Stimulated activated CD4-positive, alpha-beta T cell treated with anti-CD3 and anti-CD28 coated beads, TNF-alpha, amount 100 ng/mL, for 24 hours (primary cell): ENCODE measurements around the gene MYLK.
A peak's percentile ranks its signal among the peaks of the same experiment; 100 is the strongest.

ENCODE experiments used
- DNase-seq, 3 experiments: peaks; one replicate each; pipeline ENCODE4 v3.0.0-alpha.2; 2020; ENCODE audit warnings: low read depth in 3 of 3

Gene MYLK

GRCh38 chr3:123678108-123678511 lies 206.0 kb downstream of the MYLK start:
- no peak for DNase-seq

GRCh38 chr3:123672429-123673146 lies 211.5 kb downstream of the MYLK start:
- no peak for DNase-seq

- DNase-seq = no peak
These were observed 213.4 kb downstream of the MYLK start for GRCh38 chr3:123670743-123671142.

GRCh38 chr3:123668906-123669305 lies 215.2 kb downstream of the MYLK start:
- no peak for DNase-seq

- no peak for DNase-seq
These were observed 216.3 kb downstream of the MYLK start for GRCh38 chr3:123667784-123668183.

- DNase-seq = no peak
These were observed 219.4 kb downstream of the MYLK start for GRCh38 chr3:123664753-123665152.

- DNase-seq = no peak
These were observed 220.2 kb downstream of the MYLK start for GRCh38 chr3:123663977-123664376.

GRCh38 chr3:123661973-123662372 lies 222.2 kb downstream of the MYLK start:
- no peak for DNase-seq

- no peak for DNase-seq
These were observed 223.2 kb downstream of the MYLK start for GRCh38 chr3:123660900-123661299.

- no peak for DNase-seq
These were observed 223.9 kb downstream of the MYLK start for GRCh38 chr3:123660141-123660675.

- no peak for DNase-seq
These were observed 225.3 kb downstream of the MYLK start for GRCh38 chr3:123658852-123659206.

GRCh38 chr3:123658118-123658851 lies 225.8 kb downstream of the MYLK start:
- DNase-seq = no peak

- no peak for DNase-seq
These were observed 226.6 kb downstream of the MYLK start for GRCh38 chr3:123657568-123657967.

GRCh38 chr3:123657111-123657510 lies 227.0 kb downstream of the MYLK start:
- no peak for DNase-seq

- DNase-seq = no peak
These were observed 227.4 kb downstream of the MYLK start for GRCh38 chr3:123656691-123657090.

GRCh38 chr3:123656274-123656673 lies 227.9 kb downstream of the MYLK start:
- DNase-seq = no peak

GRCh38 chr3:123655400-123655799 lies 228.7 kb downstream of the MYLK start:
- DNase-seq = no peak

- no peak for DNase-seq
These were observed 230.9 kb downstream of the MYLK start for GRCh38 chr3:123653221-123653682.

GRCh38 chr3:123652342-123652984 lies 231.7 kb downstream of the MYLK start:
- DNase-seq = peak in 1 of 3 experiments; percentile 35

GRCh38 chr3:123651449-123652341 lies 232.4 kb downstream of the MYLK start:
- no peak for DNase-seq

GRCh38 chr3:123650101-123650500 lies 234.0 kb downstream of the MYLK start:
- no peak for DNase-seq
